PC-9 (cell line): Measurements from ENCODE around the gene CSGALNACT2. TPM values are rescaled to one million over a fixed set of nuclear protein-coding genes. Genes with fewer than 3 reads are reported as not detected.

Source experiments
- BruUV-seq: library from RNA; stranded (reverse); fragments of 400-500 nt; replicated peaks from 2 replicates; lab custom pipeline; 2021; lab: Mats Ljungman, UMichigan
- CTCF ChIA-PET: fragments of 300-600 bp; sonication (Branson Sonifier 250); formaldehyde crosslinking; loops from one replicate; lab custom pipeline; 2022; ENCODE audit warnings: antibody characterized with exemption; lab: Charles Lee
- POLR2A ChIA-PET: fragments of 300-600 bp; sonication (Branson Sonifier 250); formaldehyde crosslinking; loops from one replicate; lab custom pipeline; 2022; ENCODE audit warnings: antibody characterized with exemption; ENCODE audit not compliant: unreplicated experiment; lab: Charles Lee
- DNase-seq, 2 experiments: peaks; one replicate each; pipeline versions ENCODE4 v3.0.0 to v3.0.0-alpha.2; 2015 to 2022; ENCODE audit warnings: mixed read lengths in 1 of 2
- H2AFZ ChIP-seq: fragments of 200-600 bp; sonication (generic); 2 replicates; pipeline ENCODE4 v1.8.1; 2017; ENCODE audit warnings: antibody characterized with exemption
- H3F3A ChIP-seq: fragments of 200-600 bp; sonication (generic); 2 replicates; pipeline ENCODE4 v1.8.1; 2017; ENCODE audit warnings: antibody characterized with exemption, mild to moderate bottlenecking, low read depth; ENCODE audit not compliant: insufficient read depth
- H3K27ac ChIP-seq: fragments of 200-600 bp; sonication (generic); 2 replicates; pipeline ENCODE4 v1.6.1; 2016; ENCODE audit warnings: mixed run types
- H3K27me3 ChIP-seq: fragments of 200-600 bp; sonication (generic); 2 replicates; pipeline ENCODE4 v1.6.1; 2016; ENCODE audit warnings: low read depth, mixed run types; ENCODE audit not compliant: insufficient read depth
- H3K36me3 ChIP-seq: fragments of 200-600 bp; sonication (generic); 2 replicates; pipeline ENCODE4 v1.6.1; 2016; ENCODE audit warnings: low read depth, mixed run types
- H3K4me1 ChIP-seq: fragments of 200-600 bp; sonication (generic); replicated peaks from 2 replicates; pipeline ENCODE4 v1.6.1; 2016; ENCODE audit warnings: mixed run types; ENCODE audit not compliant: insufficient read depth
- H3K4me2 ChIP-seq: fragments of 200-600 bp; sonication (generic); 2 replicates; pipeline ENCODE4 v1.6.1; 2017; ENCODE audit warnings: mixed run types
- H3K4me3 ChIP-seq: fragments of 200-600 bp; sonication (generic); 2 replicates; pipeline ENCODE4 v1.6.1; 2016; ENCODE audit warnings: mixed run types
- H3K79me2 ChIP-seq: fragments of 200-600 bp; sonication (generic); 2 replicates; pipeline ENCODE4 v1.6.1; 2017; ENCODE audit warnings: low read depth, mixed run types
- H3K9me2 ChIP-seq: fragments of 200-600 bp; sonication (generic); 2 replicates; pipeline ENCODE4 v1.8.1; 2017; ENCODE audit warnings: mild to moderate bottlenecking; ENCODE audit not compliant: insufficient read depth
- H3K9me3 ChIP-seq: fragments of 200-600 bp; sonication (generic); 2 replicates; pipeline ENCODE4 v1.8.1; 2016; ENCODE audit warnings: low read depth; ENCODE audit not compliant: insufficient read depth
- H4K20me1 ChIP-seq: fragments of 200-600 bp; sonication (generic); 2 replicates; pipeline ENCODE4 v1.8.1; 2017; ENCODE audit not compliant: insufficient read depth
- EZH2 ChIP-seq: fragments of 200-600 bp; sonication (generic); IDR thresholded peaks from 2 replicates; pipeline ENCODE4 v1.8.0; 2017; ENCODE audit warnings: antibody characterized with exemption, low read depth
- intact Hi-C: fragments of 100-400 bp; cut with micrococcal nuclease; formaldehyde crosslinking; loops from one replicate; pipeline ENCODE4 v1.10.0; 2022; ENCODE audit not compliant: unreplicated experiment
- total RNA-seq: library from RNA; stranded (reverse); gene quantifications from 2 replicates; pipeline ENCODE4 v1.2.3, GENCODE V29; 2021
- TF ChIP-seq, protein P1 (sequence below): fragments of 200-600 bp; sonication (generic); conservative IDR thresholded peaks from 2 replicates; pipeline ENCODE4 v1.6.1; 2017; ENCODE audit warnings: mixed run types, antibody characterized with exemption, mild to moderate bottlenecking, moderate library complexity

CSGALNACT2 gene
- total RNA-seq, 1 experiment from 2014 or later: 7.2 TPM

GRCh38 chr10:43125274-43125845 lies 12.9 kb upstream of the CSGALNACT2 start:
- no peaks in the 10 kb centered on the region for H3K79me2 ChIP-seq
- H3K27me3 ChIP-seq: 0 out of 2 replicates have a peak, but pooled peaks cover 2% of the 10 kb centered on the region
- no peaks in the 10 kb centered on the region for H4K20me1 ChIP-seq
- DNase-seq: no peak
- no peaks in the 10 kb centered on the region for H3K9me2 ChIP-seq
- H3F3A ChIP-seq: no peaks in the 10 kb centered on the region
- BruUV-seq: no TSS peak
- CTCF ChIA-PET: no interaction called here
- POLR2A ChIA-PET: no interaction called here
- H3K36me3 ChIP-seq: no peaks in the 10 kb centered on the region
- TF ChIP-seq, protein P1, sequence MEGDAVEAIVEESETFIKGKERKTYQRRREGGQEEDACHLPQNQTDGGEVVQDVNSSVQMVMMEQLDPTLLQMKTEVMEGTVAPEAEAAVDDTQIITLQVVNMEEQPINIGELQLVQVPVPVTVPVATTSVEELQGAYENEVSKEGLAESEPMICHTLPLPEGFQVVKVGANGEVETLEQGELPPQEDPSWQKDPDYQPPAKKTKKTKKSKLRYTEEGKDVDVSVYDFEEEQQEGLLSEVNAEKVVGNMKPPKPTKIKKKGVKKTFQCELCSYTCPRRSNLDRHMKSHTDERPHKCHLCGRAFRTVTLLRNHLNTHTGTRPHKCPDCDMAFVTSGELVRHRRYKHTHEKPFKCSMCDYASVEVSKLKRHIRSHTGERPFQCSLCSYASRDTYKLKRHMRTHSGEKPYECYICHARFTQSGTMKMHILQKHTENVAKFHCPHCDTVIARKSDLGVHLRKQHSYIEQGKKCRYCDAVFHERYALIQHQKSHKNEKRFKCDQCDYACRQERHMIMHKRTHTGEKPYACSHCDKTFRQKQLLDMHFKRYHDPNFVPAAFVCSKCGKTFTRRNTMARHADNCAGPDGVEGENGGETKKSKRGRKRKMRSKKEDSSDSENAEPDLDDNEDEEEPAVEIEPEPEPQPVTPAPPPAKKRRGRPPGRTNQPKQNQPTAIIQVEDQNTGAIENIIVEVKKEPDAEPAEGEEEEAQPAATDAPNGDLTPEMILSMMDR: no peak
- TF ChIP-seq EZH2: no peak
- intact Hi-C loops: no loop called here
- no peak overlapping the region for H3K4me3 ChIP-seq
- H2AFZ ChIP-seq: no peak overlapping the region
- H3K9me3 ChIP-seq: no peaks in the 10 kb centered on the region
- peaks cover 15% of the 10 kb centered on the region for H3K4me1 ChIP-seq
- H3K27ac ChIP-seq: no peak overlapping the region
- no peak overlapping the region for H3K4me2 ChIP-seq

DNA sequence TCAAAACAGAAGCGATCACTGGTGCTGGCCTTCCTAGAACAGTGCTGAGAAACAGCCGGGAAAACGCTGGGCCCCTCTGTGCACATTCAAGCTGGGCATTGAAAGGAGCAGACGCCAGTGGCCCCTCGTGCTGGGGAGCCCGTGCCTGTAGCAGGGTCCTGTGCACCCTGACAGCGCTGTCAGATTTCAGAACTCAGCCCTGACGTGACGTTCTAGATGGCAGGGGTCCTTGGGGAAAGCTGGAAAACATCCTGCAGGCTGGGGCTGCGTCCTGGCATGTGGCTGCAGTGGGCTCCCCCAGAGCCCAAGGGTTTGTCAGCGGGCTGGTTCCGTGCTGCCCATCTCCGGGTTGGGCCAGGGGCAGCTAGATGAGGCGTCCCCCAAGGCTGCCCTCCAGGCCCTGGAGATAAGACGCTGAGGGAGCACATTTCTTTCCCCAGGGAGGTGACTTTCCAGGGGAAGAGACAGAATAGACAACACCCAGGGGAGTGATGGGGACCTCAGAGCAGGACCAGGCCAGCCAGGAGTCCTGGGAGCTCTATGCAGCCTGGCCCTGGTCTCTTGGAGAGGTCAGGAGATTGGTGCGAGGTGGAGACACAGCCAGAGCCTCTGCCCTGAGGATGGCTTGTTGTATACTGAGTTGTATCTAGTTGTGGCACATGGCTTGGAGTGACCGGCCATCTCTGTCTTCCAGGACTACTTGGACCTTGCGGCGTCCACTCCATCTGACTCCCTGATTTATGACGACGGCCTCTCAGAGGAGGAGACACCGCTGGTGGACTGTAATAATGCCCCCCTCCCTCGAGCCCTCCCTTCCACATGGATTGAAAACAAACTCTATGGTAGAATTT lies 12.1 kb upstream of the CSGALNACT2 start:
- Histone ChIP-seq H3K9me2 (no peaks in the 10 kb centered on the region), H4K20me1 (no peaks in the 10 kb centered on the region), H3K27ac (no peak overlapping the region), H3F3A (no peaks in the 10 kb centered on the region), H3K4me3 (no peak overlapping the region), H2AFZ (no peak overlapping the region), H3K9me3 (no peaks in the 10 kb centered on the region), H3K4me2 (no peak overlapping the region), H3K4me1 (peaks cover 15% of the 10 kb centered on the region), H3K36me3 (no peaks in the 10 kb centered on the region), H3K27me3 (0 out of 2 replicates have a peak, but pooled peaks cover 2% of the 10 kb centered on the region), H3K79me2 (no peaks in the 10 kb centered on the region)
- intact Hi-C loops: no loop called here
- TF ChIP-seq EZH2: no peak
- TF ChIP-seq, protein P1: no peak
- DNase-seq: no peak
- ChIA-PET CTCF (no interaction called here), POLR2A (no interaction called here)
- no TSS peak for BruUV-seq

- H3K27ac ChIP-seq: no peak overlapping the region
- TF ChIP-seq EZH2: no peak
- TF ChIP-seq, protein P1: no peak
- H3K79me2 ChIP-seq: no peaks in the 10 kb centered on the region
- no TSS peak for BruUV-seq
- no peaks in the 10 kb centered on the region for H3K9me3 ChIP-seq
- no peaks in the 10 kb centered on the region for H3F3A ChIP-seq
- no peak for DNase-seq
- POLR2A ChIA-PET: no interaction called here
- no peak overlapping the region for H3K4me2 ChIP-seq
- intact Hi-C loops: no loop called here
- H3K4me1 ChIP-seq: peaks cover 15% of the 10 kb centered on the region
- CTCF ChIA-PET: no interaction called here
- H3K27me3 ChIP-seq: 0 out of 2 replicates have a peak, but pooled peaks cover 2% of the 10 kb centered on the region
- no peaks in the 10 kb centered on the region for H3K36me3 ChIP-seq
- H4K20me1 ChIP-seq: no peaks in the 10 kb centered on the region
- no peaks in the 10 kb centered on the region for H3K9me2 ChIP-seq
- no peak overlapping the region for H3K4me3 ChIP-seq
- H2AFZ ChIP-seq: no peak overlapping the region
Observed at GRCh38 chr10:43126759-43127424, 11.4 kb upstream of the CSGALNACT2 start.
